K562 (cell line): Measurements from ENCODE around the gene SAPCD1. TPM values are rescaled to one million over a fixed set of nuclear protein-coding genes. Genes with fewer than 3 reads are reported as not detected.

ENCODE experiments used
- HDAC8 ChIP-seq: fragments of 450-650 bp; IDR thresholded peaks from 2 replicates; pipeline ENCODE4 v1.6.1; 2016; ENCODE audit warnings: mild to moderate bottlenecking, missing genetic modification characterization, moderate library complexity, missing compliant biosample characterization
- HEY1 ChIP-seq: fragments of 250-450 bp; sonication (Bioruptor Pico); IDR thresholded peaks from 2 replicates; pipeline ENCODE4 v1.5.0; 2020; ENCODE audit warnings: mild to moderate bottlenecking, moderate library complexity, borderline replicate concordance
- HMG20B ChIP-seq: fragments of 250-450 bp; sonication (Bioruptor Pico); IDR thresholded peaks from 2 replicates; pipeline ENCODE4 v1.5.0; 2021; ENCODE audit warnings: mild to moderate bottlenecking
- HMGN3 ChIP-seq: IDR thresholded peaks from 2 replicates; pipeline ENCODE4 v1.6.1; 2011; ENCODE audit warnings: borderline replicate concordance, low read depth, mild to moderate bottlenecking, mixed read lengths, low read length; ENCODE audit not compliant: insufficient read length; ENCODE audit errors: extremely low read depth
- KHSRP ChIP-seq: fragments of 450-650 bp; IDR thresholded peaks from 2 replicates; pipeline ENCODE4 v1.6.1; 2017
- MCM3 ChIP-seq: fragments of 450-650 bp; IDR thresholded peaks from 2 replicates; pipeline ENCODE4 v1.6.1; 2016
- MCM7 ChIP-seq, 2 experiments: fragments of 450-650 bp; IDR thresholded peaks; 2 replicates each; pipeline ENCODE4 v1.6.1; 2016 to 2018
- MITF ChIP-seq: IDR thresholded peaks from 2 replicates; pipeline ENCODE4 v1.6.1; 2014; ENCODE audit warnings: antibody characterized with exemption
- MYC ChIP-seq, 2 experiments: fragments of 250-450 bp in 1 of 2; sonication (Bioruptor Pico) in 1 of 2; IDR thresholded peaks; 2 replicates each; pipeline versions ENCODE4 v1.5.1 to v1.6.1; 2012 to 2021; ENCODE audit warnings: low read depth in 2 of 2, borderline replicate concordance in 1 of 2, improper control_type of control experiment in 1 of 2, low read length in 1 of 2, mild to moderate bottlenecking in 1 of 2, moderate library complexity in 1 of 2
- POLR2G ChIP-seq: fragments of 200-400 bp; formaldehyde crosslinking; IDR thresholded peaks from 2 replicates; pipeline ENCODE4 v1.6.1; 2017; ENCODE audit warnings: low read depth, mild to moderate bottlenecking, antibody characterized with exemption, low read length, moderate library complexity
- PTRF ChIP-seq: fragments of 450-650 bp; IDR thresholded peaks from 2 replicates; pipeline ENCODE4 v1.6.1; 2016; ENCODE audit warnings: mild to moderate bottlenecking, missing genetic modification characterization, missing compliant biosample characterization
- RAD51 ChIP-seq: fragments of 450-650 bp; IDR thresholded peaks from 2 replicates; pipeline ENCODE4 v1.7.1; 2016; ENCODE audit warnings: low read depth, mild to moderate bottlenecking, borderline replicate concordance
- RERE ChIP-seq: sonication (generic); formaldehyde crosslinking; IDR thresholded peaks from 2 replicates; pipeline ENCODE4 v1.8.0; 2023; ENCODE audit warnings: missing genetic modification reagents, mild to moderate bottlenecking, borderline replicate concordance
- RFX7 ChIP-seq: fragments of 250-450 bp; sonication (Bioruptor Pico); IDR thresholded peaks from 2 replicates; pipeline ENCODE4 v1.5.1; 2021; ENCODE audit warnings: mild to moderate bottlenecking
- ZNF589 ChIP-seq: fragments of 200-800 bp; sonication (Bioruptor generic); IDR thresholded peaks from 2 replicates; pipeline ENCODE4 v1.6.1; 2016; ENCODE audit warnings: low read depth, missing genetic modification characterization, missing compliant biosample characterization
- ZNF644 ChIP-seq: fragments of 200-800 bp; sonication (Bioruptor generic); IDR thresholded peaks from 2 replicates; pipeline ENCODE4 v1.6.1; 2016; ENCODE audit warnings: low read depth, missing genetic modification characterization, missing compliant biosample characterization
- polyA plus RNA-seq, 8 experiments: library from polyadenylated mRNA; depleted of rRNA in 4 of 8; stranded (reverse) in 5 of 8; unstranded in 3 of 8; fragments of >200 nt; fragmentation: Nextera tagmentation in 2 of 8; fragmentation: Illumina TruSeq in 1 of 8; extraction: Ambion mirVana in 2 of 8; extraction: Trizol in 1 of 8; gene quantifications; 2 replicates each; pipeline versions ENCODE4 v1.2.1 to v1.2.3, GENCODE V29; 2011 to 2014; ENCODE audit warnings: inconsistent platforms in 1 of 8, missing spikeins in 1 of 8
- total RNA-seq, 7 experiments: library from RNA; depleted of rRNA in 6 of 7; stranded (reverse); fragments of >200 nt in 6 of 7; fragmentation: Illumina TruSeq in 2 of 7; extraction: Trizol in 2 of 7; gene quantifications; 2 replicates each; pipeline versions ENCODE4 v1.2.1 to v1.2.3, GENCODE V29; 2011 to 2021; ENCODE audit warnings: low replicate concordance in 1 of 7
- TF ChIP-seq, protein P1 (sequence below), 2 experiments: fragments of 200-800 bp in 1 of 2; sonication (Bioruptor generic) in 1 of 2; sonication (generic) in 1 of 2; formaldehyde crosslinking in 1 of 2; IDR thresholded peaks in 1 of 2; conservative IDR thresholded peaks in 1 of 2; 2 replicates each; pipeline versions ENCODE4 v1.5.0 to v1.6.1; 2016 to 2020; ENCODE audit warnings: missing compliant biosample characterization in 1 of 2, missing genetic modification characterization in 1 of 2, missing genetic modification reagents in 1 of 2

SAPCD1 gene
- total and polyA plus RNA-seq, 9 of the 15 experiments (the other 6 are each of a cell fraction or from before 2014, with no cell fraction given) = 2.6 to 30.2 (median 7.4) TPM

- TF ChIP-seq HMG20B = no peak
- peak; percentile 71; the same call in 1 of the 2 replicates for TF ChIP-seq KHSRP
- TF ChIP-seq MITF = no peak; the same call in 1 of the 2 replicates
- no peak for TF ChIP-seq RAD51
- no peak for TF ChIP-seq RERE (CRISPR knock-in tag)
- TF ChIP-seq HDAC8 (tag) = peak; percentile 75; the same call in 1 of the 2 replicates
- peak; percentile 69; the same call in 1 of the 2 replicates for TF ChIP-seq RFX7 (CRISPR knock-in tag)
- TF ChIP-seq, protein P1, sequence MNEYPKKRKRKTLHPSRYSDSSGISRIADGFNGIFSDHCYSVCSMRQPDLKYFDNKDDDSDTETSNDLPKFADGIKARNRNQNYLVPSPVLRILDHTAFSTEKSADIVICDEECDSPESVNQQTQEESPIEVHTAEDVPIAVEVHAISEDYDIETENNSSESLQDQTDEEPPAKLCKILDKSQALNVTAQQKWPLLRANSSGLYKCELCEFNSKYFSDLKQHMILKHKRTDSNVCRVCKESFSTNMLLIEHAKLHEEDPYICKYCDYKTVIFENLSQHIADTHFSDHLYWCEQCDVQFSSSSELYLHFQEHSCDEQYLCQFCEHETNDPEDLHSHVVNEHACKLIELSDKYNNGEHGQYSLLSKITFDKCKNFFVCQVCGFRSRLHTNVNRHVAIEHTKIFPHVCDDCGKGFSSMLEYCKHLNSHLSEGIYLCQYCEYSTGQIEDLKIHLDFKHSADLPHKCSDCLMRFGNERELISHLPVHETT (CRISPR knock-in tag; conservative IDR thresholded peaks at IDR 0.05 in 1 of 2, IDR thresholded peaks at IDR 0.05 in 1 of 2) = peak in 1 of 2 experiments; percentile 89; a peak in 2 of 4 replicates
- TF ChIP-seq MYC (IDR thresholded peaks at IDR 0.05; ENCODE audit: low read depth, low read length) = peak; percentile 94
- TF ChIP-seq MYC (CRISPR knock-in tag; IDR thresholded peaks at IDR 0.05; ENCODE audit: borderline replicate concordance, low read depth) = no peak; the same call in 1 of the 2 replicates
- TF ChIP-seq HEY1 (CRISPR knock-in tag) = no peak; the same call in 1 of the 2 replicates
- TF ChIP-seq PTRF (tag) = no peak
- TF ChIP-seq MCM3 = no peak
- TF ChIP-seq MCM7 (IDR thresholded peaks at IDR 0.05) = no peak
- no peak for TF ChIP-seq ZNF589 (CRISPR knock-in tag)
- TF ChIP-seq HMGN3 = peak; percentile 98
- TF ChIP-seq ZNF644 (tag) = no peak
- peak; percentile 97 for TF ChIP-seq POLR2G
Observed at GRCh38 chr6:31806470-31807272, 44.2 kb downstream of the SAPCD1 start, which contains the start of gene LSM2 (continued).
